NCI-H1105 treated with DMSO at 0.1 percent for 48 hours (cell line): Measurements from ENCODE around the gene ARVCF.

ENCODE experiments used
- DNase-seq: peaks from one replicate; lab custom pipeline; 2025; lab: John Stamatoyannopoulos, UW

The ARVCF gene

GRCh38 chr22:19998991-19999820 is 17.4 kb downstream of the ARVCF start:
- DNase-seq: no peak

- no peak for DNase-seq
Measured at GRCh38 chr22:19998232-19998951, 18.2 kb downstream of the ARVCF start.

DNA sequence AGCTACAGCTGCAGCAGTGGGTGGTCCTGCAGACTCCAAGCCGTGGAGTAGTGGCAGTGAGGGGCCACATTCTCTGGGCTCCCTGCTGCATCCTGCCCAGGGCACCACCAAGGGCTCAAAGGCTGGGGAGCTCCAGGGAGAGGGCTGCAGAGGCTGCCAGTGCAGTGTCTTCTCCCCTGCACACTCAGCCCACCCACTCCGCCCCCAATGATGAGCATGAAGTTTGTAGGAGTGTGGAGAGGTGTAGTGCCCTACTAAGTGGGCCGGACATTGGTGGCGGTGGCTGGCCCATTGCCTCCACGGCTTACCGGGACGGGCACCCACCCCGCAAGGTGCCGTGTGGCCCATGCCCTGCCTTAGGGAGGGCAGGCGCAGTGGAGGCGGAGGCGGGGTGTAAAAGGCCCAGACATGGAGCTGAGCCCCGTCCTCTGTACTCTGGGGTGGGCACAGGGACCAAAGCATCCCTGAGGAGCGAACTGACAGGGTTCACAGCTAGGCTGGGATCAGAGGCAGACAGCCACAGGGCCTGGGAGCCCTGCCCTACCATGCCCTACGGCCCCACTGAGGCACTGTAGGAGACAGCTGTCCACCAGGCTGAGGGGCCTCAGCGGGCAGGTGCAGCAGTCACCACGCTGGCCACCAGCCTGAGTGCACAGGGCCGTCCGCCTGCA is 18.9 kb downstream of the ARVCF start:
- no peak for DNase-seq

DNA sequence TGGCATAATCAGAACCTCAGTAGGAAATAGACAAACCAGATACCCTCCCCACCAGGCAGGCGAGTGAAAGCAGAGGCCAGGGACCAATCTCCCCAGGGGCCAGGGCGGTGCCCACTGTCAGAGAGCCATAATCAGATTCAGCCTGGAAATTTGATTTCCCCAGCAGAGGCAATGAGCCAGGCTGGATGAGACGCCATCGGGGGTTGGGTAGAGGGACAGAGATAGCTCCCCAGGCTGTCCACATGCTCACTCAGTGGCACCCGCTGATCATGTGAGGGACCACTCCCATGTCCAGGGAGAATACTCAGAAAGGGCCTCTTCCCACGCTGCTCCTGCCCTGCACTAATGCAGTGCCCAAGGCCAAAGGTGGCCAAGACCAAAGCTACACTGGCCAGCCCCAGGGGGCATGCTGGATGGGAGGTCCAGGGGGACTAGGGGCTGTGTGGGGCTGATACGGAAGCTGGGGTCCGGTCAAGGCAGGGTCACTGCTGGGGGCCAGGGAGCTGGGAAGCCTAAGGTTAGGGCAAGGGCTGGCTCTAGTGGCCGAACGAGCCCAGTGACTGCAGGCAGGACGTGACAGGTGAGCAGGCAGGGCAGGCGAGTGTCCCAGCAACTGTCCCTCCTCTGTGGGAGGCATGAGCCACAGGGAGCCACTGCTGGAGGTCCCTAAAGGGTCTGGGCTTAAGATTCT is 19.8 kb downstream of the ARVCF start:
- DNase-seq: no peak

DNA sequence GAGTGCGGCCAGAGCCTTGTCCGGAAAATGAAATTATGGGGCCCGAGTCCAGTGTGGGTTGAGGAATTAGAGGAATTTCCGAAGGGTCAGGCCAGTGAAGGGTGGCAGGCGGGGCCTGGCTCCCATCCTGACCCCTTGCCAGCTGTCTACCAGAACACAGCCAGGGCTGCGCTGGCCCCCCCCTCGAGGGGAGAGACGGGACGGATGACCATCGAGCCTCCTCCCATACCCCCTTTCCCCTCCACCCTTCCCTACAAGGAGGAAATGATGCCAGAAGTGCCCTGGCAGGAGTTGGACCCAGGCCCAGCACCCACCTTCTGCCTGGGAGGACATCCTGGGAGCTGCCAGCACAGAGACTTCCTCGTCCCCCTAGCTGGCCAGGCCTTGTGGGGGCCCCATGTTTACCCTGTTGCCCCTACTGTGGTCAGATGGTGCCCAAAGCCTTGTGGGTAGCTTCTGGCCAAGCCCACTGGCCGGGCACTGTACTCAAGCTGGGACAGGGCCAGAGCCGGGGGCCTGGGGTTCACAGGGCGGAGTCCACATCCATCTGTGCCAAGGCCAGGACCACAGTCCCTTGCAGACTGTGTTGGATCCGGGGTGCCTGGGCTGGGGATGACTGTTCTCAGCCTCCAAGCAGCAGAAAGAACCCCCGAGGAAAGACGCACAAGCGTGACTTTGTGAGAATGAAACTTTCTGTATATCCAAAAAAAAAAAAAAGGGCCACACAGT is 20.8 kb downstream of the ARVCF start:
- DNase-seq: no peak

GRCh38 chr22:19994851-19995610 is 21.6 kb downstream of the ARVCF start:
- DNase-seq: no peak

DNA sequence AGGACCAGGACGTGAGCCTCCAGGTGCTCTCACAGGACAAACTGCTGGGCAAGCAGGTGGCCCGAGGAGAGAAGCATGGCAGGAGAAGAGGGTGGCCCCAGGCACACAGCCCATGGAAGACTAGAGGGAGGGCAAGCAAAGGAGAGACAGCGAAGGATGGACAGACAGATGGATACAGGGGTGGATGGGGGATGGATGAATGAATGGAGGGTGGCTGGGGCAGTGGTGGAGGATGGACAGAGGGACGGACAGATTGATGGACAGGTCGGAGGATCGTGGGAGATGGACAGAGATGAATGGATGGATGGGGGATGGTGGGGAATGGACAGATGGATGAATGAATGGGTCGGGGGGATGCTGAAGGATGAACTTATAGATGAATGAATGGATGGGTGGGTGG is 22.7 kb downstream of the ARVCF start:
- no peak for DNase-seq

GRCh38 chr22:19992921-19993355 is 23.7 kb downstream of the ARVCF start:
- no peak for DNase-seq

DNA sequence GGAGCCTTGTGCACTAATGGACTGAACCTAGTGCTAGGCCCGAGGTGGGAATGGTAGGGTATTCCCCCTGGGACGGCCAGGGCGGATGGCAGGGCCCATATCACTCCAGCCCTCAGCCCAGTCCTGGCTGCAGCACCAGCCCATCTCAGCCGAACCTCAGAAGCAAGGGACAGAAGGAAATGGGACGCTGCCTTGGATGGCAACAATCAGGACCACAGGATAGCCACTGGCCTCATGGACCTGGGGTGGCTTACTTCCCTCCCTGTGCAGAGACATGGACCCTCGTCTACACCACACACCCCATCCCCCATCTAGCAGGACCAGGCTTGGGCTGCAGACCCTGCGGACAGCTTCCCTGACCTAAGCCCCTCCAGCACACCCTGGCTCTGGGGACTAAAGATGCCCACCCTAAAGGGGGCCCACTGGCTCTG is 24.1 kb downstream of the ARVCF start:
- DNase-seq: no peak

DNA sequence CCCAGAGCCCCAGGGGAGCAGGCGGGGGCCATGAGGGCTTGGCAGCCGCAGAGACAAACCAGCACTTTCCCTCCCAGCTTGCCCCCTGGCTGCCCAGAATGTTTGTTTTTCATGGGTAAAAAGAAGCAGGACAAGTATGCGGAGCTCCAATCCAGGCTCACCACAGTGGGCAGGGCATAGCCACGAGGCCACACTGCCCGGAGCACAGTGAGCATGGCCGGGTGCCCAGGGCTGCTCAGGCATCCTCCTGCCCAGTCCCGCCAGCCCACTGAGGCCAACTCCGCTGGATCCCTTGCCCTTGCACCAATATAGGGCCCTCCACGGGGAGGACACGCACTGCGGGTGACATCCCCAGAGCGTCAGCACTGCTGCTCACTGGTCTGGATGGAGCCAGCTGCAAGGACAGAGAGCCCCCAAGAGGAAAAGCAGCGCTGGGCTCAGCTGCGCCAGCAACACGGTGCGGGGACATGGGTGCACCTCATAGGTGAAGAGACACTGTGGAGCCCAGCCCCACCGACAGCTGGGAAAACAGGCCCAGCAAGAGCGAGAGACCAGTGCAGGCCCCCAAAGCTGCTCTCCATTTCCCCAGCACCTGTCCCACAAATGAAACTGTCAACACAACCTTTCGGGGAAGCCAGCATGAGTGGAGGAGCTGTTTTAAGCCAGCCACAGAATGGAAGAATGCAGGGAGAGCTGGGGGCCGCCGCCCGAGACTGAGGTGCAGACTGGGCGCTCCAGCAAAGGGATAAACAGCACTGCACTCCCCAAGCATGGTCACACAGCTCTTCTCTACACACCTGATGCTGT is 24.8 kb downstream of the ARVCF start:
- no peak for DNase-seq

- no peak for DNase-seq
Measured at GRCh38 chr22:19991395-19991644, 25.3 kb downstream of the ARVCF start.

- DNase-seq: no peak
Measured at GRCh38 chr22:19990609-19991394, 25.8 kb downstream of the ARVCF start.

DNA sequence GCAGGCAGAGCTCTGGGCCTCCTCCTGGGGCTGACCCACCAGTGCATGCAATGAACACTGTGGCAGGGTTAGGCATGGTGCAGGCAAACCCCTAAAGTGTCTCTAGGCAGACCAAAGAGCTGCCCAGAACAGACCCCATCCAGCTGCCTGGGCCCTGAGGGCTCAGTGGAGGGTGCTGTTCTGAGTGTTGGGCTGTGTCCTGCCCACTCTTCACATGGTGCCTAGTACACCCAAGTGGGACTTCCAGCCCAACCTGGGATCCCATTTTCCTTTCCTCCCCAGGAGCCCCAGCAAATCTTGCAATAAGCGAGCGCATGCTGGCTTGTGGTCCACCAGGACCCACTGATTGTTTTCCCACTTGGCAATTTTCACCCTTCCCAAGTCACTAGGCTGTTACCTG is 26.4 kb downstream of the ARVCF start:
- DNase-seq: no peak

DNA sequence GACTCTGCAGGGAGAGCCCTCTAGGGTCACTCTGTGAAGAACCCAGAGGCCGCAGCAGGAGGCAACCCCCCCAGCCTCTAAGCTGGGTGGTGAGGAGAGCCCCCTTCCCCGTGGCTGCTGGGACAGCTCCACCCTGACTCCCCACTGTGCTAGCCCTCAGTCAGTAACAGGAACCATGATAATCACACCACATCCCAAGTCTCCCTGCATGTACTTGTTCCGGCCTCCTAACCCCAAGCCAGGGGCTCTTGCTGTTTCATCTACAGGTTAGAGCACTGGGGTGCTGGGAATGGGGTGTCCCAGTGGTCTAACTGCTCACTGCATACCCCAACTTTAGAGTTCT is 26.9 kb downstream of the ARVCF start:
- DNase-seq: no peak

- DNase-seq: no peak
Measured at GRCh38 chr22:19988965-19989724, 27.5 kb downstream of the ARVCF start.

DNA sequence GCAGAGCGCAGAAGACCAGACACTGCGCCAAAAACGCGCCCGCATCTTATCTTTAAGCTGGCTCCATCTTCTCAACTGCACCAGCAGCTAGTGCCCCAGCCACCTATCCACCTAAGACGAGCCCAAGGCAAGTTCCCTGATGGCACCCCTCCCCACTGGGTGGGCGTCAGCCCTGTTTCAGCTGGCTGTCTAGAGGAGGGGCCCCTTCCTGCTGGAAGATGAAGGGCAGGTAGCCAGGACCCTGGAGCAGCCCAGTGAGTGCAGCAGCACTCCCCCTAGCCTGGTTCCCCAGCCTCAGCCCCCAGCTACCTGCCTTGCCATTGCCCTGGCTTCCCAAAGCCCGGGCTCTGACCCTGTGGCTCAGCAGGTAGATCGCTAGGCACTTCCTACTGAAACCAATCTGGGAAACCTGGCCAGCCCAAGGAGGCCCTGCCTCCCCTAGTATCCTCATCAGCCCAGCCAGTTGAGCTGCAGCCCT is 28.3 kb downstream of the ARVCF start:
- DNase-seq: no peak

DNA sequence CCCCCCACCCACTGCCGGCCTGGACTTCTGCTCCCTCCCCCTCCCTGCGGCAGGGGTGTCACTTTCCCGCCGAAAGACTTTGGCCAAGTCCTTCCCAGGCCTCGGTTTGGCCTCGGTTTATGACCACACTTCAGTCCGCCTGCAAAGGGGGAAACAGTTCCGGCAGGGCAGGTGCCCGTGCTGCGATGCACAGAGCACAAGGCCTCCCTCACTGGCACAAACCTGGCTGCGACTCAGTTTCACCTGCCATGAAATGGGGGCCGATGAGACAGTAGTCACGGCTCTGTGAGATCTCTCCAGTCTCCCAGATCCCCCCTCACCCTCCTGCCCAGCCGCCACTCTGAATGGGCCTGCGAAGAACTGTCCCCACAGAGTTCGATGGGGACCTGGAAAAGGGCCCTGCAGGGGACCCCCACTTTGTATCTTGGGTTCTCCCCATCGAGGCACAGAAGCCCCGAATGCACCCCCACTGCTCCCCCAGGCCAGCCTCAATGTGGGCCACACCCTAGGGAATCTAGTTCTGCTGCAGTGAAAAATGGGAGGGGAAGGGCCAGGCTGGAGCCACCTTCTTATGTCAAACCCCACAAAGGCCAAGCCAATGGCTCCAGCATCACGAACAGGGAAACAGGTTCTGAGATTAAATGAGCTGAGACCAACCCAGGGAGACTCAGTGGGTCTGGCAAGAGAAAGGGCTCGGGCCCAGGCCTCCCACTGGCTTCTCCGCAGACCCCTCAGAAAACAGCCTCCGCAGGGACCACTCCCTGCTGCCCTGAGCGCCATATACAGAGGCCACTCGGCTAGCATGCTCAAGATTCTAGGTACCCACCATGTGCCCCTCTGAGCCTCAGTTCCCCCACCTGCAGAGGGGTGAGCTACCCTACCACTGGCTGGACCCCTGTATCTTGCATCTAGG is 29.0 kb downstream of the ARVCF start:
- DNase-seq: no peak
